GM18858 (cell line): ENCODE data around the gene RASSF9.

Source experiments
- ATAC-seq: cut with Tn5 transposase; IDR thresholded peaks from one replicate; pipeline ENCODE4 v1.9.1; 2021; ENCODE audit not compliant: unreplicated experiment

Gene RASSF9

DNA sequence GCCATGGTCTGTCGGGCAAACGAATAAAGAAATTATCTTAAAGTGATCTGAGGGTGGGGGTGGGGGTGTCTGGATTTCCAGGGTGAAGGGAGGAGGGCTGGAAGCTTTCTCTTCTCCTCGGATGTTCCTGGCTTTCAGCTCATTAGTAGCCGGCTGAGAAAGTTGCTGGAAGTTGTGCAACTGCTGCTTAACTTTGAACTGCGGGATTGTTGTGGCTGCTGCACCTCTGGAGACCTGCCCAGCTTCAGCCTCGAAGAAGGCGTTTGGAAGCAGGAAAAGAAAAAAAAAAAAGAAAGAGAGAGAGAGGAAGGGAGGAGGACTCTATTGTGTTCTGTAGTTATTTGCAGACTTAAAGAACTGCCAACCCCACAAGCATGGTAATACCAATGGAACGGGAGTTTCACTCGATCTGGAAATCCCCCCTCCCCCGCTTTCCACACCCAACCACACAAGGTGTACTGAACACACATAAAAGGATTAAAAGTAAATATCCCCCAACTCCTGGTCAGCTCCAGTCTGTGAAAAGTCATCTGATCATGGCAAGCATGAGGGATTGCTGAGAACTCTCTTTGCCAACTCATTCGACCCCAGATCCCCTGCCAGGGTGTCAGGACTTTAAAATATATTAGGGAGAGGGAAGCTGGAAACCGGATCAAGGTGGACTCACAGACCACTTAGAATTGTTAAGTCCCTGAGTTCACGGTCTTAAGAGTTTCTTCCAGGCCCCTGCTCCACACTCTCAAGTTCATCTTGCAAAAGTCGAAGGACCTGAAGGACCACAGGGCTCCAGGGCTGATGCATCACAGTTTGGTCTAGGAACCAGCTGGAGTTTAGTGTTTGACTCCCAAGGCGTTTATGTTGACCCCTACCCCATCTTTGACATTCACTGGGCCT is at the start of gene RASSF9:
Gene RASSF9, minus strand, starts transcription at position 213 of the 894 bp plus-strand sequence. Its CDS starts 208 bp downstream, at position 5.
- no peak for ATAC-seq

DNA sequence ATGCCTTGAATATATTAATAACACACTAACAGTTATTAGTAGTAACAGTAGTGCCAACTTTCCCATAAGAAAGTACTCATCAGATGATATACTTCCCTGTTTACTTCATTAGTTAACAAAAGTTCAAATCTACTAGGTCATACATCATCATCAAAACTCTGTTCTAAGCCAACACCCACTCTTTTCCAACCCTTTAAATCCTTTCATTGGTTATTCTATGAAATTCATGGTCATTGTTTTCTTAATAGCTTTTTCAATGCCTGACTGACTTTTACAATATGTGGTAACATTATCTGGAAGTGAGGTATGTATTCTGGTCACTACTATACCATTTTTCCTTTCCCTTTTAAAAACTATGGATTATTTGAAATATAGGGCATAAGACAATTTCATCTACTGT is 47.6 kb upstream of the RASSF9 start:
- no peak for ATAC-seq

DNA sequence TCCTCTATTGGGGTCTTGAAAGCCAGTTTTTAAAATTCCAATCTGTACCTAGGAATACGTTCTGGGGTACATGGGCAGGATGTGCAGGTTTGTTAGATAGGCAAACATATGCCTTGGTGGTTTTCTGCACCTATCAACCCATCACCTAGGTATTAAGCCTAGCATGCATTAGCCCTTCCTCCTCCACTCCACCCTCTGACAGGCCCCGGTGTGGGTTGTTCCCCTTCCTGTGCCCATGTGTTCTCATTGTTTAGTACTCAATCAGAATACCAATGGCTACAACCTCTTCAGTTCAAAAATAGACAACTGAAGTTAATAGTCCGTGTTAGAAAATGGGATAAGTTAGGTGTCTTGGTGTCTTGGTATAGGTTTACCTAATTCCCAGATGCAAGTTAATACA is 41.2 kb upstream of the RASSF9 start:
- ATAC-seq: no peak

DNA sequence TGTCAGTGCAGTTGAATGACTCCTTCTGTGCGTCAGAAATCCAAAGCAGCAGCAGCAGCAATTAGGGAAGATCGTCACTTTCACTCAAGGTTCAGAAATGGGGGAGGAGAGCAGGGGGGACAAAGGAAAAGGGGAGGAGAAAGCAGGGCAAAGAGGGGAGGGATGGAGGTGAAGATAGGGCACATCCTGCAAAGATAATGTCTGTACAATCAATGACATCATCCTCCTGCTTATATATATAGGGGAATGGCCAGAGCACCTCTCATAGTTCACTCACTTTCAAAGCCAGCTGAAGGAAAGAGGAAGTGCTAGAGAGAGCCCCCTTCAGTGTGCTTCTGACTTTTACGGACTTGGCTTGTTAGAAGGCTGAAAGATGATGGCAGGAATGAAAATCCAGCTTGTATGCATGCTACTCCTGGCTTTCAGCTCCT is 37.8 kb upstream of the RASSF9 start, which contains the start of gene NTS:
Gene NTS, plus strand, starts transcription at position 265 of the 431 bp plus-strand sequence. Its CDS starts 109 bp downstream, at position 374.
- ATAC-seq: peak; percentile 72

DNA sequence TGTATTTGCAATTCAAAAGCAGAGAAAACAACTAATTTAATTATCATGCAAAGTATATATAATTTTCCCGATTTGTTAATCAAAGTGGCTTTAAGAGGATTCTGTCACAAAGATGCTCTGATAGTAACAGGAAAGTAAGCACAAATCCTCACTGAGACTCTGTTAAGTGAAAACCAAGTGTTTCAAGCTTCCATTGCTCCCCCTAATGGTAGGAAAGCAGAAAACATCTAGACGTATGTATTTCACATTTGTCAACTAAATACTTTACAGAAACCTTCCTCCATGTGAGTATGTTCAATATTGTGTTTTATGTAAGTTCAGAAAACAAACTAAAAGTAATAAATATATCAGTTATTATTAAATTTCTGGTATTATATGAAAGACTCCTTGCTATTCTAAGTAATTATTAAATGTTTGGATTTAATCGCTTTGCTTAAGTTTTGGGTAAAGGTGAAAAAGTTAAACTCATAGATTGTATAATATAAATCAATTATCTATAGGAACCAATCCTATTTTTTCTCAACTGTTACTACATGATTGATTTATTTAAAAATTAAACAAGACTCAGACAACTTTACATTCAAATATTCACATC is 36.4 kb upstream of the RASSF9 start:
- peak; percentile 84 for ATAC-seq

DNA sequence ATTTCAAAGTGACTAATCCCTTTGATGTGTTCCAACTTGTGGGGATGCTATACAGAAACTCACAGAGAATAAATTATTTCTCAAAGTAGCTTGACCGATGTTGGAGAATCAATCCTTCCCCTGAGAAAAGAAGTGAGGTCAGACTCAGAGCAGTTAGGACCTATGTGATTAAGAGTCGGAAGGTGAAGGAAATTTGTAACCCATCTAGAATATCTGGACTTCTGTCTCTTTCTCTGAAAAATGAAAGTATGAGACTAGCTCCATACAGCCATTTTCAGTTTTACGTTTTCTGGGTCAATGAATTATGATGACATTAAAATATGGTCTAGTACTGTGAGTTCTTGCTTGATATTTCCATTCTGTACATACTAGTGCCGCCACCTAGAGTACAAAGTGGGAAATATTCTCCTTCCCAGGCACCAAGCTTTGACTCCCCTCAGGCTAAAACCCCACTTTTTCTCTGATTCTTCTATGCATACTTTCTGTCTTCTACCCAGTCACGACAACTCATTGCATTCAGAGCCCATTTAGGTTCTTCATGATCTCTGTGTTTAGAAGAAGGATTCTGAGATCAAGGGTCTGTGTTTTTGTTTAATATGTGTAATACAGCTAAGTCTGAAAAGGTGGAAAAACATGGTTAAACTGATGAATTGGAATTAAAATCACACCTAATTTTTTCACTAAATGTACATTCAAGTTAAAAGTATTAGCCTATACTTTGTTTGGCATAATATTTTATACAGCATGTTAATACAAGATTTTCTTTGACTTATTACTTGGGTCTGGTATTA is 31.0 kb upstream of the RASSF9 start:
- peak; percentile 94 for ATAC-seq

DNA sequence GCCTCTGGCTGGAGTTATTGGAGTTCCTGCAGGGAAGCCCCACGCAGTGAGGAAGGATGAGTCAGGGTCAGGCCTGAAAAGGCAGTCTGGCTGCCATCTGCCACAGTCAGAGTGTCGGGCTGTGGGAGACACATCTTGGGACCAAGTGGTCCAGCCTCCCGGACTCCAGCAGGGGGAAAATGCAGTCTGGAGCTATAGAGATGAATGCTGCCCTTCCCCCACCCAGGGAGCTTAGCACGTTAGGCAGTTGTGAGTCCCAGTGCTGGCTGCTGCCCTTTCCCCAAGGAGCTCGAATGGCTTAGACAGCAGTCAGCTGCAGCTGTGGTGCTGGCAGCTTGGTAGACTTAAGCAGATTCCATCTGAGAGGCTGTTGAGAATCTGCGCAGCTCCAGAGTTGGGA is 29.7 kb upstream of the RASSF9 start:
- no peak for ATAC-seq

GRCh38 chr12:85856966-85857365 is 20.8 kb upstream of the RASSF9 start:
- ATAC-seq: no peak

DNA sequence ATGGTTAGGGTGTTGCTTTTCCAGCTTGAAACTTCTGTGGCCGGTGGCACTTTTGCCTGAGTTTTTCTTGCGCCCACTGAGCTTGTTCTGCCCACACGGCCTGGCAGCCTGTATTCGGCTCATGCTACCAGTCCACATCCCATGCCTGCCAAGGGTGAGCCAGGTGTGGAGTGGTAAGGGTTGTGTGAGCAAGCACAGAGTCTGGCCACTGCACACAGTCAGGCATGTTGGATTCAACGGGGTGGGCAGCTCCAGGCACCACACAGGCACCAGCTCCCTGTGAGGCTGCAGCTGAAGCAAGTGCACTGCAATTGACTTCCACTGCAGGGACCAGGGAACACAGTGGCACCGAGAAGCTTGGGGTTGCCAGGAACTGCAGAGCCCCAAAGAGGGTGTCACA is 19.1 kb upstream of the RASSF9 start:
- ATAC-seq: no peak

- no peak for ATAC-seq
Observed at GRCh38 chr12:85849344-85849743, 13.1 kb upstream of the RASSF9 start.

DNA sequence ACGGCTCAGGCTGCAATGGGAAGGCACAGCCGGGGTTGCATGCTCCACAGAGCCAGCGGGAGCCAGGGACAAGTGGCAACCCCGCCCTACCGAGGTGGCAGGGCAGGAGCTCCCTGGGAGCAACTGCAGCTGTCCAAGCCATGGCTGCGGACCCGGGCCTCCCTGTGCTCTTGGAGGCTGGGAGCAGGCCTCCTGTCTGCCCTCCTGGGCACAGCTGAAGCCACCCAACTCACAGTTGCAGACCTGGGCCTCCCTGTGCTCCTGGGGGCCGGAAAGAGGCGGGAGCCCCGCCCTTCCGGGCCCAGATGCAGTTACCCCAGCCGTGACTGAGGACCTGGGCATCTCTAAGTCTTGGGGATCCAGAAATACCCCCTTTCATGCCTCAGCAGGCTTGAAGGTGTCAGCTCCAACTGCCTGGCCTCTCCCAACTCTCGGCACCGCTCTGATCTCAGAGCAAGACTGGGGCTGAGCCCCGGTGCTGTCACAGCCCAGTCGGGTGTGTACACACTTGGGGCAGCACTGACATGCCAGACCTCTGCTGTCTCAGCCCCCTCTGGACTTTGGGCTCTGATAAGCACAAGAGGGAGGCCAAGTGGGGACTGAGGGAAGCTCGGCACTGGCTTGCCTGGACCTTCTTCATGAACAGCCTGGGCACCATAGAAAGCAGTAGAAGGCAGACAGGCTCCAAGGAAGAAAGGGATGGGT is 7.5 kb upstream of the RASSF9 start:
- ATAC-seq: no peak

GRCh38 chr12:85835426-85836196 is 598 bp downstream of the RASSF9 start:
- ATAC-seq: no peak

- ATAC-seq: no peak
Observed at GRCh38 chr12:85834378-85834777, 1.8 kb downstream of the RASSF9 start.

DNA sequence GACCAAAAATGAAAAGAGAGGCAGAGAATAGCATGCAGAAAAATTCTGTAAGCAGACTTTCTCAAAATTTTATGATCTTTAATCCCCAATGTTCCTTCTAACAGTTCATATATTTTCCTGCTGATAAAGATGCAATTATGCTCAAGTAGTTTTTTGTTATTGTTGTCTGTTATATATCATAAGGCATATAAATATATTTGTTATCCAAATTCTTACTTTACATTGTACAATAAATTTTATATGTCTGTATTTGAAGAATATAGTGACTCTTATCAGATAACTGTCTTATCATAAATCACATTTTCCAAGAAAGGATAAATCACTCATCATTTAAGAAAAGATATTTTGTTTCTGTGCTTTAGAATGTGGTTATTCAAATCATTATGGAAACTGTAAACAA is 2.6 kb downstream of the RASSF9 start:
- ATAC-seq: no peak

DNA sequence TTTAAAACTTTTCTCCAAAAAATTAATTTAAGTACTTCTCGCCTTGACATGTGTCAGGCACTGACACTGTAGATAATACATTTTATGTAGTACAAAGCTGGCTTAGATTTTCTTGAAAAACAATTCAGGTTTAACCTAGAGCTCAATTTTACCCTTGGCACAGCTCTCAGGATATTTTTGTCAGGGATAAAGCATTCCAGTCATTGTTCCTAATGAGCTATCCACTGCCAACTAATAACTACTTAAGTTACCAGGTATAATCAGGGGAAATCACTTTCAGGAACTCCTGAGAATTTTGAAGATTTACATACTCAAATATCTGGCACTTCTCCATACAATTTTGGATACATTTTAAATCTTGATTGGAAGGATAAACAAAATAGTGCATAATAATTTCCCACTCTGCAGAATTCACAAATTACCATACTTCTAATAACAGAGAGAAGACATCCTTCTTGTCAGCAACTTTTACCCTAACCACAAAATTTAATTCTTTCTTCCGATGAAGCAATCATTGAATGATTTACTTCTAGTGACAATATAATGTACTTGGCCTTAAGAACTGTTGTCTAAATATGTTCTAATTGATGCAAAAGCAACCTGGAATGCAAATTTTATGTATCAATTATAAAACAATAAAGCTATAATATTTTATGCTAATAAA is 4.8 kb downstream of the RASSF9 start:
- ATAC-seq: no peak

DNA sequence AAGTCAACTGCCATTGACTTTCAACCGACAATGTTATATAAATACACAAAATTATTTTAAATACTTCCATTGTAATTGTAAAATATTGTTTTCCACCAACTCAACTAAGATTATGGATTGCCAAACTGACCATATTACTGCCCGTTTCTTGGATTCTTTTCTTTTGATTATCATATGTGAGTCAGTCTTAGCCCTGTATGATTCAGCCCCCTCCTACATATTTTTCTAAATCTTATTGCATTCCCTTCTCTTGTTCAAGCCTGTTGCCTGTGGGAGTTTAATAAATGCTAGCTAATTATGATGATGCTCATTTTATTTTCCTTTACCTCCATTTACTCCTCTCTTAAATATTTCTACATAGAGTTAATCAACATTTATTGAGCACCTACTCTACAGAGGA is 6.8 kb downstream of the RASSF9 start:
- ATAC-seq: no peak

GRCh38 chr12:85828576-85828975 is 7.6 kb downstream of the RASSF9 start:
- no peak for ATAC-seq

GRCh38 chr12:85825746-85826145 is 10.5 kb downstream of the RASSF9 start:
- no peak for ATAC-seq

DNA sequence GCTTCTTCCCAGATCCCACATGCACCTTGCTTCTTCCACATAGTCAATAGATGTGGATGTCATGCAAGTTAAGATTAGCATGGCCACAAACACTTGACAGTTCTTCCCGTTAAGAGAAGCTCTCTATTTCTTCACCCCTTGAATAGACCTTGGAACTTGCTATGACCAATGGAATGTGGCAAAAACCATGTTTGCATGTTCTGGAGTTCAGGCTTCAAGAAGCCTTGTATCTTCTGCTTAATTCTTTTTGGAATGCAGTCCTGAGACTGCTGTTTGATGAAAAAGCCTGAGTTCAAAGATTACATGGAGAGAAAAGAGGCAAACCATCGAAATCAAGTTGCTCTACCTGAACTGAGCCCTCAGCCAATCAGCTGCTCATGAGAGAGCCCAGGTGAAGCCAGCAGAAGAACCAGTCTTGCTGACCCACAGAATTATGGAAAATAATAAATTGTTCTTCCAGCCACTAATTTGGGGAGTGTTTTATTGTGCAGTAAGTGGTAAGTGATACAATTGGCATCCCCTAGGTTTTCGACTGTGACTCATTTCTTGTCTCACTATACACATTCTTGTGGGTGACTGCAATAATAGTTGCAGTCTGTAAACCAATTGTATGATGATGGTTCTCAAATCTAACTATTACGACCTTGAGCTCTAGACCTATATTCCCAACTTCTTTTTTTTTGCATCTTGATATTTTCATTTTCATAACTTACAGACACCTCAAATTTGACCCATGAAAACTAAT is 12.6 kb downstream of the RASSF9 start:
- ATAC-seq: no peak
